Activated CD8-positive, alpha-beta memory T cell treated with anti-CD3 and anti-CD28 coated beads for 24 hours (primary cell): Measurements from ENCODE around the gene THOC6.
A peak's percentile ranks its signal among the peaks of the same experiment; 100 is the strongest.

Experiments
- DNase-seq: peaks from one replicate; pipeline ENCODE4 v3.0.0-alpha.2; 2020

The THOC6 gene

DNA sequence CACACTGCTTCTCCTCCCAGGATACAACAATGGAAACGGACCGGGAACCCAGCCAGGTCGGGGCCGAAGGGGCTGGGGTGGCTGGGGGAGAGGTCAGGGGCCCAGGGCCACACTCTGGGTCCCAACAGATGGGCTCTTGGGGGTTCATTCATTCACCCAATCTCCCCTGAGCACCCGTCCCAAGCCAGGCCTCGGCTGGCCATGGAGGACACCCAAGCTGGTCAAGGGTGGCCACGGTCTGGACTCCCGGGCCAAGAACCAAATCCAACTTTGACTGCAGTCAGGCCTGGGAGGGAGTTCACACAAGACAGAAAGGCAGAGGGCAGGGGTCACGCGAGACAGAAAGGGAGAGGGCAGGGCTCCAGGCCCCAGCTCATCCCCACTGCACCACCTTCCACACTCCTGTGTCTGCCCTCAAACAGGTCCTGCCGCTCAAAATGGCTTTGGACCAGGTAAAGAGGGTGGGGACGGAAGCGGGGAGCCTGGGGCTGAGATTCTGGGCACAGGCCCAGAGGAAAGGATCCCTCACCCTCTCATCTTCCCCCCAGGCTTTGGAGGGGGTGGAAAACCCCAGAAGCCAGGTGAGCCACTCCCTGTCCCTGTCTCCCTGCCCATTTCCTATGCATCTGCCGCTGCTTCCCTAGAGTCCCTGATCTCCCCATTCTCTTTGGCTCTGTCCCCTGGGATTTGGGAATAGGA is 31.3 kb upstream of the THOC6 start:
- no peak for DNase-seq

DNA sequence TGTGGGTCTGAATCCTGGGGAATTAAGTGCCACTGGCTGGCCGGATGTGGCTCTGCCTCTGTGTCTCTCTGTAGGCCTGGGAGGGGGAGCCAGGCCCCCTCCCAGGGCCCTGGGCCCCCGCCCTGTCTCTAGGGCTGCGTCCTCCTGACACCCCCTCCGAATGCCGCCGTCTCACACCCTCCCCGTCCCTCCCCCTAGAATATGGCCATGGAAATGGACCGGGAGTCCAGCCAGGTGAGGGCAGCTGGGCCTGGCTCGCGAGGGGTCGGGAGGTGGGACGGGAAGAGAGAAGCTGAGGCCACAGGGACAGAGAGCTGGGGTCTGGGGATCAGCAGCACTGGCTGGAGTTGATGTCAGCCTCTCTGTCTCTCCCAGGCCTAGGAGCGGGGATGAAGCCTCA is 27.5 kb upstream of the THOC6 start:
- no peak for DNase-seq

DNA sequence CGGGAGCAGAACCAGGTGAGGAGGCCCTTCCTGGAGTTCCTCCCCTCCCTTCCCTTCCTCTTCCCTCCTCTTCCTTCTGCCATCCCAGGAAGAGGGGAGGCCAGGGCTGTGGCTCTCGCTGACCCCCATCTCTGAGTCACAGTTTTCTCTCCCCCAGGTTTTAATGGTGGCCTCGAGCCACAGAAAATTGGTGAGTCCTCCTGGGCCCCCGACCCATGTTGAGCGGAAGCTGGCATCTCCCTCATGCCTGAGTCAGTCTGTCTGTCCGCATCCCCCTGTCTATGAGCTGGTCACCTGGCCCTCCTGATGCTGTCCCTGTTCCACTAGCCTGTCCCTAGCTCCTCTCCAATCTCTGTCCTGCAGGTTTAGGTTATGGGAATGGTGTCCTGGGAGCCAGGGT is 23.9 kb upstream of the THOC6 start:
- DNase-seq: no peak

DNA sequence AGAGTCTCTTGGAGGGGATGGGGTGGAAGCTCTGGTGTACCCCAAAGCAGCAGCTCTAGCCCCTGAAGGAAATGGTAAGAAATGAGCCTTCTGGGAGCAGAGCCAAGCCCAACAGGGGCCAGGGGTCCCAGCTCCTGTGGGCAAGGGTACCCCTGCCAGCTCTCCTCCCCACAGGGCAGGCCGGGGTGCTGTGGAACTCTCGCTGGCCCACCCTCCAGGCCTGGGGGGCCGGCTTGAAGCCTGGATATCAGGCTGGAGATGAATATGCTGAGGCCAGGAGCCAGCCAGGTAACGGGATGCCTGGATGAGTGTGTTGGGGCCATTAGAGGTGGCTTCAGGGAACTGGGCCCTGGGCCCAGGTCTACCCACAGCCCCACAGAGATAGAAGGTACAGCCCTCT is 23.3 kb upstream of the THOC6 start:
- no peak for DNase-seq

DNA sequence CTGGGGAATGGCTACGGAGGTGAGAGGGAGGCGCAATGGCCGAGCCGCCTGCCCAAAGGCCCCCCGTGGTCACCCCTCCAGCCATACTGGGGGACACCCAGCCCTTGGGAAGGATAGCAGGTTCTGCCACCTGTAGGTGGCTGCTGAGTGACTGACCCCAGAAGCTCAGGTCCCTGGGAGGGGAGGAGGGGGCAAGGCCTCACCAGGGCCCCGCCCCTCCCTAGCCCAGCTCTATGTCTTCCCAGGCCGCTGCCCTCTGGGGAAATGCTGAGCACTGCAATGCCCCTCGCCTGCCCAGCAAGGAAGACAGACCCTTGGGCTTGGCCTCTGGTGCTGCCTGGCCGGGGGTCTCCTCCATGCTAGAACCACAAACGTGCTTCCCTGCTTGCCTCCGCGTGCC is 22.5 kb upstream of the THOC6 start:
- DNase-seq: no peak

DNA sequence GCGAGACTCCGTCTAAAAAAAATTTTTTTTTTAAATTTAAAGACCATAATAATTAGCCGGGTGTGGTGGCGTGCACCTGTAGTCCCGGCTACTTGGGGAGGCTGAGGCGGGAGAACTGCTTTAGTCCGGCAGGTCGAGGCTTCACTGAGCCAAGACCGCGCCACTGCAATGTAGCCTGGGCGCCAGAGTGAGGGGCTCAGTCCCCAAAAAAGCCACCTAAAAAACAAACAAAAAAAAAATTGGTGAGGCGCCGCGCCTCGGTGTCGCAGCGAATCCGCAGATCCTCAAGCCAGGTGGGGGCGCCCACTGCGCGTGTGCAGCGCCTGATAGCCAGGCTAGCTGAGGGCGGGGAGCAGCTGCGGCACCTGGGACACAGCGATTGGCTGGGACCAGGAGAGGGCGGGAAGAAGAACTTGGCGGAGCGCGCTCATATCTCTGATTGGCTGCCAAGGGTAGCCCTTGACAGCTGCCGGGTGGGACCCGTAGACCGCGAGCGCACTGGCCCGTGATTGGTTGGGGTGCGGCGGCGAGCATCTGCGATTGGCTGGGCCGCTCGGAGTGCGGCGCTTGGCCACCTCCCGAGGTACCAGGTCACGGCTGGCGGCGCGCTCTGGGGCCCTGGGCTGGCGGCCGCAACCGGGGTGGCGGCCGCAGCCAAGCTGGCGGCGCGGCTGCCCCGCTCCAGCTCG is 20.1 kb upstream of the THOC6 start:
- peak; percentile 93 for DNase-seq

DNA sequence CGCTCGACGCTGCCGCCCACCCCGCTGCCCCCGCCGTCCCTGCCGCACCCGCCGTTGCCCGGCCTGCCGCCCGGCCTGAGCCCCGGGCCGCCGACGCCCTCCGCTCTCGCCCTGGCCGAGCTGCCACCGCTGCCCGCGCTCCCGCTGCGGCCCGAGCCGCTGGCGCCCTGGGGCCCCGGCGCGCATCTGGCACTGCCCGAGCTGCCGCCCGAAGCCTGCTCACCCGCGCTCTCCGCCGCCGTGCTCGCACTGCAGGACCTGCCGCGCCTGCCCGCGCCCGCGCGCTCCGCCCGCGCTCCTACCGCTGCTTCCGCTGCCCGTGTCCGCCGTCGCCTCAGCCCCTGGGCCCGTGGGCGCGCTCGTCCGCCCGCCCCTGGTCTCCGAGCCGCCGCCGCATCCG is 19.5 kb upstream of the THOC6 start:
- no peak for DNase-seq

DNA sequence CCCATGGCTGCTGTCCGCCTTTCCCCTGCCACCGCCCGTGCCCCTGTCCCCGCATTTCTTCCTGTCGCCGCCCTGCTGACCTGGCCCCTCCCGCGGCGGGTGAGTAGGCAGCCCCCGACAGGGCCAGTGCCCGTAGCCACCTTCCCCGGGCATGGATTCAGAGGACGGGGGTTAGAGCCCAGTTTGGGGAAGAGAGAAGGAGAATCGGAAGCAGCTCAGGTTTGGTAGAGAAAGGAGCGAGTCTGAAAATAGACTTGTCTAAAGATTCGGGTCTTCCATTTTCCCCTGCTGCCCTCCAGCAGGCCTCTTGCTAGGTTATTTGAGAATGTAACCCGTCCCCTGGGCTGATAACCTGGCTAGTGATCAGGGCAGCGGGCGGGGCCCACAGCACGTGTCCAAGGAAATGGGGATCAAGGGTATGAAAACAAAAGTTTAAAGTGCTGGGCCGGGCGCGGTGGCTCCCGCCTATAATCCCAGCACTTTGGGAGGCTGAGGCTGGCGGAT is 19.0 kb upstream of the THOC6 start:
- DNase-seq: no peak

DNA sequence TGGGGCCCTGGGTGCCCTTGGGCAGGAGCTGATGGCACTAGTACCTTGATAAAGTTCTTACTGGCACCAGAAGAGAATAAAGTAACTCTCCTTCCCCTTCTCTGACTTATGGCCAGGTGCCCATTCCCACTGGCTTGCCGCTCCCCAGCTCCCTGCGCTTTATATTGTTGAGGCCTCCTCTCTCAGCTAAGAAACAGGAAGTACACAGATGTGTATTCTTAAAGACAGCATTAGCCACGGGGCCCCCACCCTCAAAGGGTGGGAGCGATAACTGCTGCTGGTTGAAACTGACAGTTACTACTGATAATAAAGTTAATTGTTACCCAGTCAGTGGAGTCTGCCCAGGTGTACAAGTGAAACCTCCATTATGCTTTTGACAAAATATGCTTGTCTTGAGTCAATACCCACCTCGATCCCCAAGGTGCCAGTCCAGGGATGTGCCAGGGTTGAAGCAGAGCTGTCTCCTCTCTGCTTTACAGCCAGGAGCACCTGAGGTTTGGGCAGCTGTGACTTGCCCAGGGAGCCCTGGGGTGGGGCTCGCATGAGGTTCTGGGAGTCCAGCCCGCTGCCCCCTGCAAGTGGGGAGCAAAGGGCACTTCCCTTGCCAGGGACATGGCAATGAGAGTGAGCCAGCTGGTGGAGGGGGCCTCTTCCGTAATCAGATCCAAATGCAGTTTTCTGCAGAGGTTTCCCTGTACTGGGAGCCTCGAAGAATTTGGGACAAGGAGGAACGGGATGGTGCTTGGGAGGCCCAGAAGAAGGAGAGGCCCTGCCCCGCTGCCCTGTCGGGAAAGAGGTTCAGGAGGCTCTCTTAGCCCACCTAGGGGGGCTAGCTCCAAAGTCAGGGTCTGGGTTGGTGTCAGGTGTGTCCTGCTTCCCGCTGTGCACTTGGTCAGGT is 16.5 kb upstream of the THOC6 start:
- DNase-seq: no peak

DNA sequence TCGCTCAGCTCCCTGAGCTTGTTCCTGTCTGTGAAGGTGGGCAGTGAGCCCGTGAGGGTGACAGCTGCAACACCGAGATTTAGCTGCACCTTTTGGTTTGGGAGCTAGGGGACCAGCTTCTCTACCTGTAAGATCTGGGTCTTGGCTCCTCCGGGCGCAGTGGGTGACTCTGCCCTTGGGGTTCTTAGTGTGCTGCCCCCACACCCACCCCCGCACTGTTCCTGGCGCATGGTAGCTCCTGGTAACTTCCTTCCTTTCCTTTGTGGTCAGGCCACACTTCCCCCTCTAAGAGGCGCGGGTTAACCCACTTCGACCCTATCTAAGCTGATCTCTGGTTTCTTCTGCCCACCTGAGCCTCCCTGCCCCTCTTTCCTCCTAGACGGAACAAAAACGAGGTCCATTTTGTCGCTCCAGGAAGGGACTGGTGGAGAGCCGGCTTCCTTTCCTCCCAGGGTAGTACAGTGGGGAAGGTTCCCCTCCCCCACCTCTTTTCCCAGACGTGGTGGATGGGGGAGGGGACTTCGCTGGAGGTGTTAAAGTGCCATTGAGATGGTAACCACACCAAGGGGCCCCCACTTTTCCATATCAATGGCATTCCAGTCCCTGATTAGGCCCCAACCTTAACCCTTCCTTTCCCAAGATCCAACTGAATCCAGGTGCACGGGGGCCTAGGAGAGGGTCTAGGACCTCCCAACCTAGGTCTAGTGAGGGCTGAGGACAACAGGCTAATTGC is 15.7 kb upstream of the THOC6 start:
- peak; percentile 64 for DNase-seq

DNA sequence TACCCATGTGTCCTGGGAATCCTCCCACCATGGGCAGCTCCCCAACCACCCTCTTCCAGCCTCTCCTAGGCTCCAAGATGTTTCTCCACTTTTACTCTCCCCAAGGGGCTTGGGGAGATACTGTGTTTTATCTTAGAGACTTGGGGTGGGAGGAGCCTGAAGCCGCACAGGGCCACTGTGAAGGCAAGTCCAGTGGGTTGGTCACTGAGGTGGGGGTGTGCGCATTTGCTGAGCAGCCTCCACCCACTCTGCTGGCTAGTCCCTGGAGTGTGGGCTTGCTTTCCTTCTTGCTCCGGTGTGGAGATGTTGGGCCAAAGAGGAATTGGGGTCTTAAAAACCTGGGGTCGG is 15.2 kb upstream of the THOC6 start:
- no peak for DNase-seq

DNA sequence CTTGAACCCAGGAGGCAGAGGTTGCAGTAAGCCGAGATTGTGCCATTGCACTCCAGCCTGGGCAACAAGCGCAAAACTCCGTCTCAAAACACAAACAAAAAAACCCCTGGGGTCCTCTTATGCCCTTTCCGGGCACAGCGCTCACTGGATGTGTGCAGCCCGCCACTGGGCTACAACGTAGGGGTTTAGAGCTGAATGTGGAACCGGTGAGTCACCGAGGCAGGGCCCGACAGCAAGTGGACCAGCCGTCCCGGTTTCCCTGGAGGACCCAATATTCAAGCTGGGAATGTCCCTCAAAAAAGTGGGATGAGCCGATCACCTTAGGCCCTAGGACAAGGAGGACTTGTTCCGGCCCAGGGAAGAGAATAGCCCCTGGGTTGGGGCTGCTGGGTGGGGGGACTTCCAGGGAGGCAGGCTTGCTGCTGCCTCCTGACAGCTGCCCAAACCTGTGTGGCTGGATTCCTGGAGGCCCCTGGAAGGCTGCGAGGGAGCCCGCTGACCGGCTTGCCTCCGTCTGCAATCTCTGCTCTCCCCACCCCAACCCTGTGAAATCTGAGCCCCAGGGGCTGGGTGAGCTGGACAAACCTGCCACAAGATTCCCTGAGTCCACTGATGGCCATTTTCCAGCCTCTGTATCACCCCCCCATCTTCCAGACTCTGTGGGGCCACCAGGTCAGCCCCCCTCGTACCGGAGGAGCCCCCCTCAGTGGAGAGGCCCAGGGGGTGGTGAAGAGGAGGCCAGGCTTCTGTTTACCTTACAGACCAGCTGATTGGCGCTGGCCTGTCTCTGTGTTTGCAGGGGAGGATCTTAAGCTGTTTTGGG is 14.1 kb upstream of the THOC6 start:
- no peak for DNase-seq

DNA sequence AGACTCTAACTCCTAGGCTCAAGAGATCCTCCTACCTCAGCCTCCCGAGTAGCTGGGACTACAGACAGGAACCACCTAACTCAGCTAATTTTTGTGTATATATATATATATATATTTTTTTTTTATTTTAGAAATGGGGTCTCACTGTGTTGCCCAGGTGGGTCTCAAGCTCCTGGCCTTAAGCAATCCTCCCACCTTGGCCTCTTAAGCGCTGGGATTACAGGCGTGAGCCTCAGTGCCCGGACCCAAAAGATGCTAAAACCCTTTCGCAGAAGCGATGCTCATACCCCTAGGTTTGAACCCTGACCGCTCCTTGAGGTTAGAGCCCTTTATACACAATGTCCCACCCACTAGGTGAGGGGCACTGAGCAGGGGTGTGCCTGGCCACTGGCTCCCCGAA is 13.3 kb upstream of the THOC6 start:
- DNase-seq: no peak

DNA sequence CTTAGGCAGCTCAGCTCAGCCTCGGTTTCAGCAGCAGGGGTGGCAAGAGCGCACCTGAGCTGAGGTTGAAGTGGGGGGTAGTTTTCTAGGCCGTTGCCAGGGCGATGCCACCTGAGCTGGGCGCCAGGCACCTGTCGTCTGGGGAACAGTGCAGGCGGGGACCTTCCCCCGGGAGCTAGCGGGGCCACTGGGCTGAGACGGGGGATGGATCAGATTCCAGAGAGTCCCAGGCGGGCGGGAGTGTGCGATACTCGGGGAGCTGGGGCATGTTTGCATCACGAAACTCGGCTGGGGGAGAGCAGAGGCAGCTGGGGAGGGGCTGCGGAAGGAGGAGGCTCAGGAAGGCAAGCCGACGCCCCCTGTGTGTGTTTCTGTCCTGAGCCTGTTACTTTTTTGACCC is 11.6 kb upstream of the THOC6 start:
- DNase-seq: no peak

DNA sequence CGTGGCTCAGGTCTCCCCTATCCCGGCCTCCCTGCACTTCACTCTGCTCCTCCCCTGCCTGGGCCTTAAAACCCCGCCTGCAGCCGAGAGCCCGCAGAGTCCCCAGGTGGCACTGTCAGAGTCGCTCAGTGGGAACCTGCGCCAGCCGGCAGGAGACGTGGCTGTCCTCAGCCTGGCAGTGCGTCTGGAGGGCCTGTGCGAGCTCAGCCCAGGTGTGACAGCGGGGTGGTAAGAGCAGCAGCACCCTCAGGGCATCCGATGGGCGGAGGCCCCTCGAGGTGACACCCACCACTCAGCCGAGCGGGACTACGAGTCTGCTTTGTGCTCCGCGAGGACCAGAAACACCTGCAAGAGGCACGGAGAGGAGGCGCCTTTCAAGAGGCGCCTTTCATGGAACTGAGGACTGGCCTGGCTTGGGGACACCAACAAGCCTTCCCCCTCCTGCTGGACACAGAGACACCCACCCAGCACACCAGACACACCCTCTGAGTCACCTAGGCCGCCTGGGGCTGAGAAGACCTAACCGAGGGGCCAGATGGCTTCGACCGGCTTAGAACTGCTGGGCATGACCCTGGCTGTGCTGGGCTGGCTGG is 10.9 kb upstream of the THOC6 start, which contains the start of gene CLDN9:
TSS of gene CLDN9 (plus strand) at position 96 of the 593 bp plus-strand sequence. CDS start at position 536, 440 bp downstream.
- DNase-seq: no peak

DNA sequence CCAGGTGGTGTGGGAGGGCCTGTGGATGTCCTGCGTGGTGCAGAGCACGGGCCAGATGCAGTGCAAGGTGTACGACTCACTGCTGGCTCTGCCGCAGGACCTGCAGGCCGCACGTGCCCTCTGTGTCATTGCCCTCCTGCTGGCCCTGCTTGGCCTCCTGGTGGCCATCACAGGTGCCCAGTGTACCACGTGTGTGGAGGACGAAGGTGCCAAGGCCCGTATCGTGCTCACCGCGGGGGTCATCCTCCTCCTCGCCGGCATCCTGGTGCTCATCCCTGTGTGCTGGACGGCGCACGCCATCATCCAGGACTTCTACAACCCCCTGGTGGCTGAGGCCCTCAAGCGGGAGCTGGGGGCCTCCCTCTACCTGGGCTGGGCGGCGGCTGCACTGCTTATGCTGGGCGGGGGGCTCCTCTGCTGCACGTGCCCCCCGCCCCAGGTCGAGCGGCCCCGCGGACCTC is 10.3 kb upstream of the THOC6 start:
- no peak for DNase-seq

DNA sequence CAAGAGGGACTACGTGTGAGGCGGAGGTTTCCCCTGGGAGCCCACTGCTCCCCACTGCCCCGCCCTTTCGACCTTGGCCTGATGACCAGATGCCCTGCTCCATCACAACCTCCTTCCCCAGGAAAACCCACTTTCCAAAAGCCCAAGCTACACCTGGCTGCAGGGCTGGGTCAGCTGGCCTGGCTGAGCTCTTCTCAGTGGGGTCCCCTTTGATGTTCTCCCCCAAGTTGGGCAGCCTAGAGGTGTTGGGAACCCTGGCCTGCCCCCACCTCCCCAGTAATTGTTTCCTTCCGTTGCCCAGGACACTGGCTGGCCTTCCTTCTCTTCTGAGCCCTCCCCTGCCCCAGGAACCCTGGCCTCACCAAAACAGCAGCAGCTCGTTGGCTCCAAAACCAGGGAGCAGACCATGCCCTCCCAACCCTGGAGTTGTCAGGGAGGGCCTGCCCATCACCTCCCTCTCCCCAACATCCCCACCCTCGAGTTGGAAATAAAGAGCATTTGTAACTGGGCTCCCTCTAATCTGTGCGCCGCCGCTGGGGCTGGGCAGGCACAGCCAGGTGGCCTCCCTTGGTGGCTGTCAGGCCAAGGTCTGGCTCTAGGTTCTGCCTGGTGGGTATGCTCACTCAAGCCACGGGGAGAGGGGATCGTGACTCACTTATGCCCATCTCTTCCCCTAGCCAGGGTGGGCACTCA is 9.7 kb upstream of the THOC6 start:
- no peak for DNase-seq

DNA sequence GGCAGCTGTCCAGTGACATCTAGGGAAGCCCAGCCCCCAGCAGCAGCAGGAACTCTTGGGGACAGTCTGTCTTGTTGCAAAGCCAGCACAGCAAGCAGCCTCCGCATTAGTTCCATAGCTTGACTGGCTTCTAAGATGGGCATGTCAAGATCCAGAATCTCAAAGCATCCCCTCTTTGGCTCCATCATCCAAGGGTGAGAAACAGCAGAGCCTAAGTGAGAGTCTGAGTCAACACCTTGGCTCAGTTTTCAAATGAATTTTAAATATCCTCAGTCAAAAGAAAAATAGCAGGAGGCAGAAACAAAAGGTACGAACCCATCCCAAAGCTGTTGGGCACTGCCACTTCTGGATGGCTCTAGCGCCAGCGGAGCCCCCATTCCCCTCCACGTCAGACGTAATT is 8.9 kb upstream of the THOC6 start:
- no peak for DNase-seq

DNA sequence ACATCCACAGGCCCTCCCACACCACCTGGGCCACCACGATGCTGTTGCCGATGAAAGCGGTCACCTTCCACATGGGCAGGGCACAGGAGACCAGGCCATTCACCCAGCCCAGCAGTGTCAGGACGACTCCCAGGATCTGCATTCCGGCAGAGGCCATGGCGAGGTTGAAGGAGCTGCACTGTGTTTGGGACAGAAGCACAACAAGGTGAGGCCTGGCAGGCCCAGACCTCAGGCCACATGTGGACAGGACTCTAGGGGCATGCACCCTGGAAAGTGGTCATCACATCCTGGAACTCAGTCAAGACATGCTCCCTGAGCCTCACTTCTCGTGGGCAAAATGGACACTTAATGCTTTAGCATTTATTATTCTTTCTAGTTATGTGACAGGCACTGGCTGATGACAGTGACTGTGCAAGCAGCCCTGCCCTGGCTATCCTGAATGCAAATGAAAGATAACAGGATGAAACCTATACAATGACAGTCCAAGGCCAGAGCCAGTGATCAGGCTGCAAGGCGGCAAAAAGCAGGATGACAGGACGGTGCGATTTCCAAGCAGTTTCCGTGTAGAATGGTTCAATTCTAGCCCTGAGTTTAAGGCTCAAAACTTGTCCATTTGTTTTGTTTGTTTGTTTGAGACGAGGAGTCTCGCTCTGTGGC is 7.8 kb upstream of the THOC6 start:
- no peak for DNase-seq

DNA sequence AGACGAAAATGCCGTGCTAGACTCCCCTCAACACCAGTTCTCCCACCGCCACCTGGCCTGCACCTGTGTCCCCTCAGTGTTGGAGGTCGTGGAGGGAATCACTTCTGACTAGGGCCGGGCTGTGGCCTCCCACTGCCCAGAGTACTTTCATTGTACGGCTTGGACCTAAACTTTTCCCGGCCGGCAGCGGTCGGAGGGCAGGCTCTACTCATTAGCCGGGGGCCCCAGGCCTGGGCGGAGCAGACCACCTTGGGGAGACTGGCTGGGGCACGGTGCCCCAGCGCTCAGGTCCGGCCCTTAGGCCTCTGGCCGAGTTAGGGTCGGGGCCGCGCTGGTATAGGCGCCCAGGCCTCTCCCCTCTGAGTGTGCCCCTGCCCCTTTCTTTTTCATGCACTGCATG is 6.5 kb upstream of the THOC6 start:
- no peak for DNase-seq
